Astrocyte (in vitro differentiated cells and primary cell): ENCODE measurements around the gene CASTOR1.

Experiments
- CTCF ChIP-seq: IDR thresholded peaks from 2 replicates; pipeline ENCODE4 v1.5.1; 2011; ENCODE audit warnings: low read depth, mild to moderate bottlenecking, inconsistent platforms, low read length, moderate library complexity; ENCODE audit not compliant: insufficient read depth
- EZH2 ChIP-seq: IDR thresholded peaks from 2 replicates; pipeline ENCODE4 v1.6.1; 2012; ENCODE audit warnings: mild to moderate bottlenecking, low read length, inconsistent platforms; ENCODE audit not compliant: insufficient read depth

- TF ChIP-seq CTCF (no peak), EZH2 (no peak)
These were observed 50.4 kb downstream of the CASTOR1 start for GRCh38 chr22:30238661-30239487.
